ENCODE measurements around the gene XYLB.
"Not testable (repeated sequence)": the region's sequence is repeated elsewhere in the genome, so short reads cannot be mapped to it uniquely, and the experiment has no call there.

Gene XYLB

DNA sequence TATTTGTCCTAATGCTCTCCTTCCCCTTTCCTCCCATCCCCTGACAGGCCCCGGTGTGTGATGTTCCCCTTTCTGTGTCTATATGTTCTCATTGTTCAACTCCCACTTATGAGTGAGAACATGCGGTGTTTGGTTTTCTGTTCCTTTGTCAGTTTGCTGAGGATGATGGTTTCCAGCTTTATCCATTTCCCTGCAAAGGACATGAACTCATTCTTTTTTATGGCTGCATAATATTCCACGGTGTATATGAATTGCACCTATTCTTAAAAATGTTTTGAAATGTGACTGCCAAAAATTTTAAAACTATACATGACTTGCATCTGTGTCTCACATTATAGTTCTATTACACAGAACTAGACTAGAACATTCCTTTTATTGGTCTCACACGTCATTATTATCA is 25.9 kb upstream of the XYLB start:
- DNase-seq (ENCODE audit: low read depth in 2 of 3, low spot score in 1 of 3), result not testable (repeated sequence)

DNA sequence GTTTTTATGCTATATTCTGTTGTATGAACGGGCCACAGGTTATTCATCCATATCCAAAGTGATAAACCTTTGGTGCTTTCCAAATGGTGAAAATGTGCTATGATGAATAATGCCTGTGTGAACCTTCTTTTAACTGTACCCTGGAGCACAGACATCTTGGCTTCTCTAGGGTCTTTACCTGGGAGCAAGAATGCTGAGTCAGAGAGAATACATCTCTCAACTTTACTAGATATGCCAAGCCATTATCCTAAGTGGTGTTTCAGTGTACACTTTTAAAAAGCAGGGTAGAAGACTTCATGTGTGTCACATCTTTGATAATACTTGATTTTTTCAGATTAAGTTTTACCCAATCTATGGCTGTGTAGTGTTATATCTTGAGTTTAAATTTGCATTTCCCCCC is 23.5 kb upstream of the XYLB start:
- DNase-seq (ENCODE audit: low read depth in 2 of 3, low spot score in 1 of 3), result no peak

DNA sequence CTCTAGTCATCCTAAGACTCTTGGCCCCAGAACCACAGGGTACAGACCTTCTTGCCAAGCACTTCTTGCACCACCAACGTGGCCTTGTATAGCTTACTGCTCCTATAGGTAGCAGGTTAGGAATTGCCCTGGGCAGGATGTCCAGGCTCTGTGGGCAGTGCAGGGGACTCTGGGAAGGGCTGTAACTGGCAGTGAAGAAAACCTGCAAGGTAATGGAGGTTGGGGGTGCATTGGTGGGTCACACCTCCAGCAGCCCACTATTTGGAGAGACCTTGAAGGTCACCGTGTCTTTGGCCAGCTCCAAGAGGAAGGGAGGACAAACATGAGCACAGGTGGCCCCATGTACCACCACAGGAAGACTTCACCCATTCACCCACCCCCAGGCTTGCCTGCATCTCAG is 21.3 kb upstream of the XYLB start:
- DNase-seq (ENCODE audit: low read depth in 2 of 3, low spot score in 1 of 3), result no peak

- no peak for DNase-seq (ENCODE audit: low read depth in 2 of 3, low spot score in 1 of 3)
Measured at GRCh38 chr3:38327335-38328009, 19.1 kb upstream of the XYLB start.

- no peak for DNase-seq (ENCODE audit: low read depth in 2 of 3, low spot score in 1 of 3)
Measured at GRCh38 chr3:38331257-38332022, 15.1 kb upstream of the XYLB start.

GRCh38 chr3:38332201-38332600 is 14.4 kb upstream of the XYLB start:
- DNase-seq (ENCODE audit: low read depth in 2 of 3, low spot score in 1 of 3), result no peak

- no peak for DNase-seq (ENCODE audit: low read depth in 2 of 3, low spot score in 1 of 3)
Measured at GRCh38 chr3:38334142-38335055, 12.2 kb upstream of the XYLB start.

GRCh38 chr3:38335263-38335662 is 11.3 kb upstream of the XYLB start:
- no peak for DNase-seq (ENCODE audit: low read depth in 2 of 3, low spot score in 1 of 3)

DNA sequence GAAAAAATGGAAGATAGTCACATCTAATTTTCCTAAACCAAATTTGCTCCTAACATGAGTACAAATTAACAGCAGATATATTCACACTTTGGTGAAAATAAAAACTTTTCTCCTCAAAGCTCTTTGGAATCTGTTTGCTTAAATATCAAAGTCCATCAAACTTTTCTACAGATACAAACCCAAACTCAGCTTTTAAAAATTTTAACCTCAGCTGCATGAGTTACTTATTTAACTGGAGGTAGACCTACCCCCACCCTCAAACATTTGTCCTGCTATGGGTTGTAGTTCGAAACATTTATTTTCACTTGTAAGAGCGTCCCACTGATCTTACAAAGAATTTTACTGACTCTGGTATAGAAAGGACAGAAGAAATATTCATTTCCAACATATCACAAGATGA is 8.9 kb upstream of the XYLB start:
- DNase-seq (ENCODE audit: low read depth in 2 of 3, low spot score in 1 of 3), result no peak

DNA sequence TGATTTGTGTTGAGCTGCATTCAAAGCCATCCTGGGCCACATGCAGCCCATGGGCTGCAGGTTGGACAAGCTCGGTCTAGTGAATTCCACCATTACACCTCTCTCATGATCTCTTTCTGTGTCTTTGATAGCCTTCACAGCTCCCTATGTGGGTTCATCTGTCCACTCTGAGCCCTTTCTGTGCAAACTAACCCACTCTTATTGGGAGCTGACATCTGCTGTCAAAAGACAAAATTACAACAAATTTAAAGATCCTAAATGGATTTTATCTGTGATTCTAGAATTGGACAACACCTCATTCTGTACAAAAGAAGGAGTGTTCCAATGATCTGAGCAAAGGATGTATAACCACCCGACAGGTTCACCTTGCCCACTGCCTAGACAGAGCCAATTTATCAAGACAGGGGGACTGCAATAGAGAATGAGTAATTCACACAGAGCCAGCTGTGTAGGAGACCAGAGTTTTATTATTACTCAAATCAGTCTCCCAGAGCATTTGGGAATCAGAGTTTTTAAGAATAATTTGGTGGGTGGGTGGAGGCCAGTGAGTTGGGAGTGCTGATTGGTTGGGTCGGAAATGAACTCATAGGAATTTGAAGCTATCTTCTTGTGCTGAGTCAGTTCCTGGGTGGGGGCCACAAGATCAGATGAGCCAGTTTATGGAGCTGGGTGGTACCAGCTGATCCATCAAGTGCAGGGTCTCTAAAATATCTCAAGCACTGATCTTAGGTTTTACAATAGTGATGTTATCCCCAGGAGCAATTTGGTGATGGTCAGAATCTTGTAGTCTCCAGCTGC is 2.6 kb upstream of the XYLB start:
- DNase-seq (ENCODE audit: low read depth in 2 of 3, low spot score in 1 of 3), result no peak

DNA sequence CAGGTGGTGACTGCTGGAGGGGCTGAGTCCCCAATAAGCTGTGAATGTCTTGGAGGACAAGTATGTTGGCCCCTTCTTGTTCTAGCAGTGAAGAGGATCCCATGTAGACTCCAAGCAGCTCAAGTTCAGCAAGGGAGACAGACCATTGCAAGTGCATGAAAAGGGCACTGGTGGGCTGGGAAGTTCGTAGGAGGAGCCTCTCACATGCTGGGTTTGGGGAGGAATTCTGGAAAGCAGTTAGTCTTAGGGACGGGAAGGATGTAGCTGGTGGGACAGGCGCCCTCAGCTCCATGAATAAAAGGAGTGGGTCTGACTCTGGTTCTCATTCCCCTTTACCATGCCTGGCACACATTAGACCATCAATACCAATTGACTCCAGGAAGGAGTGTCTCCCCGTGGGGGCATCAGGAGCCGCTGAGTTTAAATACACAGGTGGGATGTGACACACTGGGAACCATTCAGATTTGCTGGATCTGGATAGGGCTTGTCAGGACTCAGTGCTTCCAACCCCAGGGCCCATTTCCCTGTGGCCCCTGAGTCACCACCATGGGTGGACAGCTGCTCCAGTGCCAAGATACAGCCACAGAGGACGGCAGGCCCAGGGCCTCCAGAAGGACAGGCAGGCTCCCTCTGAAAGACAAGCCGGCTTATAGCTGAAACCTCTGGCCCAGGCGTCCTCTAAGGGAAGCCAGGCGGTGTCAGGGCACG is 552 bp upstream of the XYLB start:
- no peak for DNase-seq (ENCODE audit: low read depth in 2 of 3, low spot score in 1 of 3)

- no peak for DNase-seq (ENCODE audit: low read depth in 2 of 3, low spot score in 1 of 3)
Measured at GRCh38 chr3:38347421-38348200, 1.0 kb downstream of the XYLB start.

DNA sequence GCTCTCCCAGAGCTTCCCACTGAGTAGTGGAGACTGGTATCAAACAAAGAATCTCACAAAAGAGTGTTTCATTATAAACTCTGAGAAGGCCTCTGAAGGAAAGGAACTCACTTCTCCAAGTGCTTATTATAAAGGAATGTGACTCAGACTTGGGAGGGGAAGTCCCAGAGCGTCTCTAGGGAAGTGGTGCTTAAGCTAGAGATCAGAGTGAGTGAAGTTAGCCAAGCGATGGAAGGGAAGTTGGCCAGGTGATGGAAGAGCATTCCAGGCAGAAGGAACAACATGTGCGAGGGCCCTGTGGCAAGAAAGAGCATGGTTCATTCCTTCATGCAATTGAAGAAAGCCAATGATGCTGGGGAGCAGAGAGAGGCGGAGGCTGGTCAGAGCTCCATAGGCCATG is 2.3 kb downstream of the XYLB start:
- DNase-seq (ENCODE audit: low read depth in 2 of 3, low spot score in 1 of 3), result no peak

GRCh38 chr3:38349684-38350359 is 3.2 kb downstream of the XYLB start:
- no peak for DNase-seq (ENCODE audit: low read depth in 2 of 3, low spot score in 1 of 3)

DNA sequence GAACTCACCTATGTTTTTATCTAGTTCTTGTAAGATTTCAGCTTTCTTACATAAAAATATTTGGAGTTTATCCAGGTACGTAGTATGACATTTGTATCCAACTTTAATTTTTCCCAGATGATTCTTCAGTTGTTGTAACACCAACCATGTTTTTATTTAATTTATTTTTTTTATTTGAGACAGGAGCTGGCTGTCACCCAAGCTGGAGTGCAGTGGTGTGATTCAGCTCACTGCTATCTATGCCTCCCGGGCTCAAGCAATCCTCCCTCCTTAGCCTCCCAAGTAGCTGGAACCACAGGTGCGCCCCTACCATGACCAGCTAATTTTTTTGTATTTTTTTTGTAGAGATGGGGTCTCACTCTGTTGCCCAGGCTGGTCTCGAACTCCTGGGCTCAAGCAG is 6.6 kb downstream of the XYLB start:
- DNase-seq (ENCODE audit: low read depth in 2 of 3, low spot score in 1 of 3), result no peak

DNA sequence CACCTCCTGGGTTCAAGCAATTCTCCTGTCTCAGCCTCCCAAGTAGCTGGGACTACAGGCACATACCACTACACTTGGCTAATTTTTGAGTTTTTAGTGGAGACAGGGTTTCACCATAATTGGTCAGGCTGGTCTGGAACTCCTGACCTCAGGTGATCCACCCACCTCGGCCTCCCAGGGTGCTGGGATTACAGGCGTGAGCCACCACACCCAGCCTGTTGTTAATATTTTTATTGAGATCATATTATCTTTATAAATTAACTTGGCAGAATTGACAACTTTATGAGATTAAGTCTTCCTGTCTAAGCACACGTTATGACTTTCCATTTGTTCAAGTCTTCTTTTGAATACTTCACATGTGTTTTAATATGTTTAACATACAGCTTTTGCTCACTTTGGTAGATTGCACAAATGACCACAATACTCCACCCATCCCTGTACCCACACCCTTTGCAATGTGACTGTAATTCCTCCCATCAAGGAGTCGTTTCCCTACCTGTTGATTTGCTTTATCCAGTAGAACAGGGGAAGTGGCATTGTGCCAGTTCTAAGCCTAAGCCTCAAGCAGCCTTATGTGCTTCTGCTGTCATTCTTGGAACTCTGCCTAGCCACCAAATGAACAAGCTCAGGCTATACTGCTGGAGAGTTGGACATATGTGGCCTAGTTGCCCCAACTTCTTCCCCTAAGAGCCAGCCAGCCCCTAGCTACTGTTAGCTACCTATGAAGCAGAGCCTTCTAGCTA is 8.2 kb downstream of the XYLB start:
- no peak for DNase-seq (ENCODE audit: low read depth in 2 of 3, low spot score in 1 of 3)

- no peak for DNase-seq (ENCODE audit: low read depth in 2 of 3, low spot score in 1 of 3)
Measured at GRCh38 chr3:38359038-38359437, 12.5 kb downstream of the XYLB start.

DNA sequence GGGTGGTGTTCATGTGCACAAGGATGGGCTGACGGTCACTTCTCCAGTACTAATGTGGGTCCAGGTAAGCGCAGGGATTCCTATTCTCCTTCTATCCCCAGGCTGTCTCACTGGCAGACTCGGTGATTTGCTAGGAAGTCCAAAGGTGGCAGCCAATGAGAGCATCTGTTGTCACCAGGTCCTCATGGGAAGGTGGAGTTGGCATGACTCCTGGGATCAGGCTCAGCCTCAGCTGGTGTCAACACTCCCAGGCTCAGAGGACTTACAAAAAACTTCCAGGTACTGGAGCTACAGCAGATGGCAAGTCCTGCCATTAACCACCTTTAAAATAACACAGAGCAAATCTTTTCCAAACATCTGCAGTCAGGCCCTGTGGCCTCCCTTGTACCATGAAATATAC is 13.8 kb downstream of the XYLB start:
- DNase-seq (ENCODE audit: low read depth in 2 of 3, low spot score in 1 of 3), result no peak
